BLaER1 treated with 17β-estradiol and CSF1 and Interleukin-3, amounts not matched to agents 10 nM and 100 nM (cell line): ENCODE data around the gene RGS18.
"Not testable (repeated sequence)": the region's sequence is repeated elsewhere in the genome, so short reads cannot be mapped to it uniquely, and the experiment has no call there.

Experiments
- H3K27ac ChIP-seq, 11 experiments: shearing (Covaris generic); formaldehyde crosslinking; 2 replicates each; pipeline ENCODE4 v1.8.1; 2022
- H3K27me3 ChIP-seq, 11 experiments: shearing (Covaris generic); formaldehyde crosslinking; 2 replicates each; pipeline ENCODE4 v1.8.1; 2022
- H3K36me3 ChIP-seq, 11 experiments: shearing (Covaris generic); formaldehyde crosslinking; 2 replicates each; pipeline ENCODE4 v1.8.1; 2022
- H3K4me1 ChIP-seq, 10 experiments: shearing (Covaris generic); formaldehyde crosslinking; 2 replicates each; pipeline ENCODE4 v1.8.1; 2022
- H3K4me2 ChIP-seq, 11 experiments: shearing (Covaris generic); formaldehyde crosslinking; 2 replicates each; pipeline ENCODE4 v1.8.1; 2022
- H3K4me3 ChIP-seq, 10 experiments: shearing (Covaris generic); formaldehyde crosslinking; 2 replicates each; pipeline ENCODE4 v1.8.1; 2022
- H3K9ac ChIP-seq, 11 experiments: shearing (Covaris generic); formaldehyde crosslinking; 2 replicates each; pipeline ENCODE4 v1.8.1; 2022
- H3K9me3 ChIP-seq, 11 experiments: shearing (Covaris generic); formaldehyde crosslinking; replicated peaks in 1 of 11; 2 replicates each; pipeline ENCODE4 v1.8.1; 2022
- H4K20me1 ChIP-seq, 11 experiments: shearing (Covaris generic); formaldehyde crosslinking; 2 replicates each; pipeline ENCODE4 v1.8.1; 2022
- Cebpa-rat ChIP-seq, 11 experiments: shearing (Covaris generic); IDR thresholded peaks; 2 replicates each; pipeline ENCODE4 v1.8.1; 2022

RGS18 gene

GRCh38 chr1:192159781-192160180 lies 1.5 kb downstream of the RGS18 start:
- peak overlapping the region in 10 of 11 experiments; percentile 61 to 98 (median 92); a peak in 19 of 22 replicates for H3K27ac ChIP-seq
- no peaks in the 10 kb centered on the region for H4K20me1 ChIP-seq
- H3K27me3 ChIP-seq, result no peaks in the 10 kb centered on the region
- peak overlapping the region in 6 of 11 experiments; percentile 60 to 93 (median 81); a peak in 7 of 22 replicates for H3K4me2 ChIP-seq
- TF ChIP-seq Cebpa-rat (IDR thresholded peaks at IDR 0.05), result no peak
- H3K9me3 ChIP-seq, result peaks cover 0 to 35% (median 9%) of the 10 kb centered on the region in 11 experiments; a peak in 18 of 22 replicates
- H3K4me1 ChIP-seq, result peaks cover 0 to 70% (median 42%) of the 10 kb centered on the region in 10 experiments; a peak in 15 of 20 replicates
- peak overlapping the region in 7 of 11 experiments; percentile 72 to 89 (median 85); a peak in 10 of 22 replicates for H3K9ac ChIP-seq
- H3K4me3 ChIP-seq, result peak overlapping the region in 8 of 10 experiments; percentile 40 to 73 (median 61); a peak in 13 of 20 replicates
- peaks cover 0 to 40% (median 12%) of the 10 kb centered on the region in 11 experiments; a peak in 12 of 22 replicates for H3K36me3 ChIP-seq

- H3K27me3 ChIP-seq, result no peaks in the 10 kb centered on the region
- TF ChIP-seq Cebpa-rat (IDR thresholded peaks at IDR 0.05), result no peak
- peaks cover 4 to 40% (median 13%) of the 10 kb centered on the region in 11 experiments; a peak in 21 of 22 replicates for H3K9me3 ChIP-seq
- peak overlapping the region in 6 of 11 experiments; percentile 76 to 89 (median 86); a peak in 11 of 22 replicates for H3K9ac ChIP-seq
- no peaks in the 10 kb centered on the region for H4K20me1 ChIP-seq
- peak overlapping the region in 9 of 11 experiments; percentile 36 to 98 (median 94); a peak in 18 of 22 replicates for H3K27ac ChIP-seq
- peaks cover 0 to 66% (median 39%) of the 10 kb centered on the region in 10 experiments; a peak in 15 of 20 replicates for H3K4me1 ChIP-seq
- peak overlapping the region in 7 of 11 experiments; percentile 32 to 93 (median 74); a peak in 12 of 22 replicates for H3K4me2 ChIP-seq
- peaks cover 0 to 44% (median 16%) of the 10 kb centered on the region in 11 experiments; a peak in 12 of 22 replicates for H3K36me3 ChIP-seq
- H3K4me3 ChIP-seq, result peak overlapping the region in 7 of 10 experiments; percentile 40 to 73 (median 62); a peak in 13 of 20 replicates
Measured at GRCh38 chr1:192160196-192160595, 1.9 kb downstream of the RGS18 start.

GRCh38 chr1:192161976-192162375 lies 3.7 kb downstream of the RGS18 start:
- H3K9me3 ChIP-seq, result peaks cover 7 to 43% (median 17%) of the 10 kb centered on the region in 11 experiments; a peak in 21 of 22 replicates
- no peak for TF ChIP-seq Cebpa-rat (IDR thresholded peaks at IDR 0.05)
- H3K27me3 ChIP-seq, result no peaks in the 10 kb centered on the region
- H3K36me3 ChIP-seq, result peaks cover 0 to 51% (median 18%) of the 10 kb centered on the region in 11 experiments; a peak in 12 of 22 replicates
- peak overlapping the region in 7 of 11 experiments; percentile 34 to 93 (median 74); a peak in 13 of 22 replicates for H3K4me2 ChIP-seq
- peaks cover 0 to 58% (median 31%) of the 10 kb centered on the region in 10 experiments; a peak in 15 of 20 replicates for H3K4me1 ChIP-seq
- H3K4me3 ChIP-seq, result peak overlapping the region in 6 of 10 experiments; percentile 58 to 73 (median 62); a peak in 8 of 20 replicates
- peak overlapping the region in 4 of 11 experiments; percentile 7 to 89 (median 86); a peak in 7 of 22 replicates for H3K9ac ChIP-seq
- H3K27ac ChIP-seq, result peak overlapping the region in 7 of 11 experiments; percentile 3 to 98 (median 95); a peak in 10 of 22 replicates
- H4K20me1 ChIP-seq, result no peaks in the 10 kb centered on the region

- H3K36me3 ChIP-seq, result peaks cover 0 to 55% (median 18%) of the 10 kb centered on the region in 11 experiments; a peak in 12 of 22 replicates
- H3K9me3 ChIP-seq, result peaks cover 7 to 47% (median 17%) of the 10 kb centered on the region in 11 experiments; a peak in 21 of 22 replicates
- peak overlapping the region in 3 of 11 experiments; percentile 72 to 89 (median 85); a peak in 6 of 22 replicates for H3K9ac ChIP-seq
- no peak for TF ChIP-seq Cebpa-rat (IDR thresholded peaks at IDR 0.05)
- H4K20me1 ChIP-seq, result no peaks in the 10 kb centered on the region
- peak overlapping the region in 6 of 10 experiments; percentile 58 to 73 (median 62); a peak in 7 of 20 replicates for H3K4me3 ChIP-seq
- no peaks in the 10 kb centered on the region for H3K27me3 ChIP-seq
- H3K4me1 ChIP-seq, result peaks cover 0 to 58% (median 31%) of the 10 kb centered on the region in 10 experiments; a peak in 15 of 20 replicates
- peak overlapping the region in 7 of 11 experiments; percentile 3 to 98 (median 95); a peak in 9 of 22 replicates for H3K27ac ChIP-seq
- peak overlapping the region in 7 of 11 experiments; percentile 34 to 93 (median 74); a peak in 13 of 22 replicates for H3K4me2 ChIP-seq
Measured at GRCh38 chr1:192162376-192162775, 4.1 kb downstream of the RGS18 start.

GRCh38 chr1:192165002-192165401 lies 6.7 kb downstream of the RGS18 start:
- H3K4me3 ChIP-seq, H3K4me2 ChIP-seq, H3K27me3 ChIP-seq, H3K27ac ChIP-seq, H3K9ac ChIP-seq, H4K20me1 ChIP-seq: not testable (repeated sequence)
- Histone ChIP-seq H3K36me3 (peaks cover 0 to 63% (median 18%) of the 10 kb centered on the region in 11 experiments; a peak in 12 of 22 replicates), H3K9me3 (peaks cover 7 to 49% (median 17%) of the 10 kb centered on the region in 11 experiments; a peak in 21 of 22 replicates), H3K4me1 (peaks cover 0 to 78% (median 31%) of the 10 kb centered on the region in 10 experiments; a peak in 14 of 20 replicates)

GRCh38 chr1:192167011-192167410 lies 8.7 kb downstream of the RGS18 start:
- Histone ChIP-seq H3K9ac (no peak overlapping the region), H4K20me1 (peaks cover 0 to 2% (median 0%) of the 10 kb centered on the region in 11 experiments; a peak in 1 of 22 replicates), H3K4me2 (peak overlapping the region in 5 of 11 experiments; percentile 9 to 82 (median 43); a peak in 8 of 22 replicates), H3K4me1 (peaks cover 0 to 83% (median 31%) of the 10 kb centered on the region in 10 experiments; a peak in 14 of 20 replicates), H3K27me3 (no peaks in the 10 kb centered on the region), H3K4me3 (no peak overlapping the region), H3K36me3 (peaks cover 0 to 66% (median 14%) of the 10 kb centered on the region in 11 experiments; a peak in 10 of 22 replicates), H3K9me3 (peaks cover 7 to 39% (median 16%) of the 10 kb centered on the region in 11 experiments; a peak in 21 of 22 replicates), H3K27ac (peak overlapping the region in 2 of 11 experiments; percentile 32 to 54; a peak in 4 of 22 replicates)
- no peak for TF ChIP-seq Cebpa-rat (IDR thresholded peaks at IDR 0.05)

GRCh38 chr1:192167911-192168700 lies 9.8 kb downstream of the RGS18 start:
- H3K36me3 ChIP-seq, result peaks cover 0 to 62% (median 6%) of the 10 kb centered on the region in 11 experiments; a peak in 9 of 22 replicates
- no peak overlapping the region for H3K4me3 ChIP-seq
- H4K20me1 ChIP-seq, result peaks cover 0 to 6% (median 0%) of the 10 kb centered on the region in 11 experiments; a peak in 1 of 22 replicates
- peak overlapping the region in 4 of 11 experiments; percentile 41 to 82 (median 56); a peak in 6 of 22 replicates for H3K4me2 ChIP-seq
- H3K9ac ChIP-seq, result no peak overlapping the region
- peak overlapping the region in 3 of 11 experiments; percentile 4 to 70 (median 32); a peak in 5 of 22 replicates for H3K27ac ChIP-seq
- no peaks in the 10 kb centered on the region for H3K27me3 ChIP-seq
- TF ChIP-seq Cebpa-rat (IDR thresholded peaks at IDR 0.05), result no peak
- H3K4me1 ChIP-seq, result peaks cover 0 to 81% (median 25%) of the 10 kb centered on the region in 10 experiments; a peak in 12 of 20 replicates
- H3K9me3 ChIP-seq, result peaks cover 7 to 30% (median 16%) of the 10 kb centered on the region in 11 experiments; a peak in 21 of 22 replicates

- no peak for TF ChIP-seq Cebpa-rat (IDR thresholded peaks at IDR 0.05)
- H3K9me3 ChIP-seq, result peaks cover 7 to 26% (median 16%) of the 10 kb centered on the region in 11 experiments; a peak in 21 of 22 replicates
- H3K36me3 ChIP-seq, result peaks cover 0 to 56% (median 6%) of the 10 kb centered on the region in 11 experiments; a peak in 9 of 22 replicates
- peak overlapping the region in 3 of 11 experiments; percentile 64 to 70 (median 70); a peak in 2 of 22 replicates for H3K27ac ChIP-seq
- peak overlapping the region in 4 of 11 experiments; percentile 0 to 85 (median 76); a peak in 5 of 22 replicates for H3K4me2 ChIP-seq
- no peak overlapping the region for H3K9ac ChIP-seq
- H4K20me1 ChIP-seq, result peaks cover 0 to 6% (median 0%) of the 10 kb centered on the region in 11 experiments; a peak in 1 of 22 replicates
- H3K27me3 ChIP-seq, result no peaks in the 10 kb centered on the region
- no peak overlapping the region for H3K4me3 ChIP-seq
- peaks cover 0 to 81% (median 25%) of the 10 kb centered on the region in 10 experiments; a peak in 12 of 20 replicates for H3K4me1 ChIP-seq
Measured at GRCh38 chr1:192168964-192169363, 10.7 kb downstream of the RGS18 start.
